Mesendoderm (in vitro differentiated cells): ENCODE results near the gene A4GALT.
"Not testable (repeated sequence)": the region's sequence is repeated elsewhere in the genome, so short reads cannot be mapped to it uniquely, and the experiment has no call there.

Experiments used
- DNase-seq: peaks from one replicate; pipeline ENCODE4 v3.0.0; 2013
- H2AK5ac ChIP-seq: 2 replicates; pipeline ENCODE4 v1.6.1; 2013; ENCODE audit warnings: low read length, inconsistent platforms
- H2BK120ac ChIP-seq: 2 replicates; pipeline ENCODE4 v1.6.1; 2013; ENCODE audit warnings: low read depth, mild to moderate bottlenecking, low read length, moderate library complexity, mixed read lengths
- H2BK15ac ChIP-seq: replicated peaks from 2 replicates; pipeline ENCODE4 v1.6.1; 2013; ENCODE audit warnings: low read depth, mild to moderate bottlenecking, moderate library complexity
- H2BK5ac ChIP-seq: 2 replicates; pipeline ENCODE4 v1.6.1; 2013; ENCODE audit warnings: low read length, inconsistent platforms
- H3K18ac ChIP-seq: 2 replicates; pipeline ENCODE4 v1.6.1; 2013; ENCODE audit warnings: mild to moderate bottlenecking, low read length, mixed read lengths
- H3K23ac ChIP-seq: one replicate; pipeline ENCODE4 v1.6.1; 2013; ENCODE audit warnings: low read length
- H3K27ac ChIP-seq: 2 replicates; pipeline ENCODE4 v1.5.1; 2013; ENCODE audit warnings: low read depth, mild to moderate bottlenecking, inconsistent platforms, low read length, moderate library complexity
- H3K27me3 ChIP-seq: 2 replicates; pipeline ENCODE4 v1.6.1; 2013; ENCODE audit warnings: low read length, control low read depth, mild to moderate bottlenecking, inconsistent platforms; ENCODE audit not compliant: insufficient read depth, poor library complexity
- H3K36me3 ChIP-seq: 2 replicates; pipeline ENCODE4 v1.6.1; 2013; ENCODE audit warnings: low read length, inconsistent platforms; ENCODE audit not compliant: control insufficient read depth, insufficient read depth
- H3K4ac ChIP-seq: one replicate; pipeline ENCODE4 v1.6.1; 2013; ENCODE audit warnings: low read depth, mild to moderate bottlenecking, low read length, moderate library complexity
- H3K4me1 ChIP-seq: 2 replicates; pipeline ENCODE4 v1.6.1; 2013; ENCODE audit warnings: low read depth, low read length, inconsistent platforms; ENCODE audit not compliant: control insufficient read depth
- H3K4me2 ChIP-seq: 2 replicates; pipeline ENCODE4 v1.6.1; 2013; ENCODE audit warnings: low read length
- H3K4me3 ChIP-seq: 2 replicates; pipeline ENCODE4 v1.5.1; 2013; ENCODE audit warnings: mild to moderate bottlenecking, low read length
- H3K56ac ChIP-seq: one replicate; pipeline ENCODE4 v1.6.1; 2013; ENCODE audit warnings: low read length
- H3K79me1 ChIP-seq: 2 replicates; pipeline ENCODE4 v1.6.1; 2013; ENCODE audit warnings: low read length, inconsistent platforms
- H3K79me2 ChIP-seq: 2 replicates; pipeline ENCODE4 v1.6.1; 2013; ENCODE audit warnings: mild to moderate bottlenecking, low read length; ENCODE audit not compliant: control insufficient read depth, insufficient read depth
- H3K9ac ChIP-seq: 2 replicates; pipeline ENCODE4 v1.6.1; 2013; ENCODE audit warnings: low read length, inconsistent platforms
- H4K5ac ChIP-seq: one replicate; pipeline ENCODE4 v1.6.1; 2013; ENCODE audit warnings: low read length
- H4K8ac ChIP-seq: one replicate; pipeline ENCODE4 v1.6.1; 2013; ENCODE audit warnings: low read depth, mild to moderate bottlenecking, control low read depth, low read length, moderate library complexity
- WGBS: extraction: QIAGEN DNeasy Blood & Tissue Kit; methylation state at CpG from one replicate; pipeline ENCODE4 v1.1.7; 2013; ENCODE audit warnings: low lambda C conversion rate, missing lambda C conversion rate; ENCODE audit not compliant: insufficient coverage; ENCODE audit errors: extremely low coverage; 5-methylcytosine and 5-hydroxymethylcytosine counted together

Gene A4GALT

DNA sequence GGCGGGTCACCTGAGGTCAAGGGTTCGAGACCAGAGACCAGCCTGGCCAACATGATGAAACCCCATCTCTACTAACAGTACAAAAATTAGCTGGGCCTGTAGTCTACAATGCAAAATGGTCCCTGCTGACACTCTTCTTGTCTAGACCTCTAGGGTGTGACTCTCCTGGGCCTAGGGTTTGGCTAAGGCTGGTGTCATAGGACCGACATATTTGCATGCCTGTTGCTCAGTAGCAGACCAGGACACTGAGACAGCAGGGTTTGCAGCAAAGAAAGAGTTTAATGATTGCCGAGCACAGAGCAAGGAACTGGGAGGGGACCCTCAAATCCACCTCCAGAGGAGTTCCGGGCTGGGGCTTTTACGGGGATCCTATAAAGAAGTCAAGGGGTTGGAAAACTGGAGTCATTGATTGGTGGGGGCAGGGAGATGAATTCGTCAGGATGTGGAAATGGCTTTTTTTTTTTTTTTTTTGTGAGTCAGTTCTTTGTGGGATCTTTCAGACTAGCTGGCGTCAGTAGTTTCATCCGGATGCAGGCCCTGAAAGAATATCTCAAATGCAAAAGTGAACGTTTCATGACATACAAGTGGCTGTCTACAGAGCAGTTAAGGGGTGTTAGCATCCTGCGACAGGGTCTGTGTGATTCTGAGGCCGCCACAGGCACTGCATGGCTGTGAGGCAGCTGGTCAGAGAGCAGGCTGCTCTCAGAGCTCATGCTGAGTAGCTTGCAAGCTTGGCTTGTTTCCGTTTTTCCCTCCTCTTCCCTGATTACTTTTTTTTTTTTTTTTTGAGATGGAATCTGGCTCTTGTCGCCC is 27.2 kb upstream of the A4GALT start:
- Histone ChIP-seq H3K23ac (no peak overlapping the region), H4K8ac (no peak overlapping the region), H3K4me1 (no peaks in the 10 kb centered on the region), H3K27me3 (no peaks in the 10 kb centered on the region), H3K79me2 (no peaks in the 10 kb centered on the region), H3K4ac (no peak overlapping the region), H3K27ac (no peak overlapping the region), H4K5ac (no peak overlapping the region), H3K9ac (no peak overlapping the region), H2BK5ac (no peak overlapping the region), H3K79me1 (no peaks in the 10 kb centered on the region), H3K4me3 (no peak overlapping the region), H3K56ac (no peak overlapping the region), H2BK15ac (no peak overlapping the region), H3K18ac (no peak overlapping the region), H3K4me2 (no peak overlapping the region), H3K36me3 (no peaks in the 10 kb centered on the region), H2BK120ac (no peak overlapping the region), H2AK5ac (no peak overlapping the region)
- DNase-seq, result peak; percentile 44
- no CpG with 5 or more reads among the region's 14 CpGs for WGBS

DNA sequence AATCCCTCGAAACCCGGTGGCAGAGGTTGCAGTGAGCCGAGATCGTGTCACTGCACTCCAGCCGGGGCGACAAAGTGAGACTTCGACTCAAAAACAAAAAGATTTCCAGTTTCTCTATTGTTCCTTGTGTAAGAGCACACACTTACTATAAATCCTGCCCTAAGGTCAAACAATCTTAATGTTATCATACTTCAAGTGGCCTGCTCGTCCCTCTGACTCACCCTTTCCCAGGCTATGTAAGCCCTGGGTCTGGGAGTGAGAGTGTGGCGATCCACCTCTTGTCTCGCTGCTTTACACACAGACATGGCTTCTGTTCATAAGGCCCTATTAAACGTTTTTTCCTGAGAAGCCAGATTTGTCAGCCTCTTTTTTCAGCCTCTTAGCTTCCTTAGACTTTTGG is 24.4 kb upstream of the A4GALT start:
- Histone ChIP-seq H3K4me3 (no peak overlapping the region), H3K27me3 (no peaks in the 10 kb centered on the region), H3K9ac (no peak overlapping the region), H3K56ac (no peak overlapping the region), H2BK15ac (no peak overlapping the region), H3K4ac (no peak overlapping the region), H3K23ac (no peak overlapping the region), H3K18ac (no peak overlapping the region), H4K8ac (no peak overlapping the region), H3K27ac (no peak overlapping the region), H3K36me3 (no peaks in the 10 kb centered on the region), H3K79me1 (no peaks in the 10 kb centered on the region), H2BK5ac (no peak overlapping the region), H2AK5ac (no peak overlapping the region), H4K5ac (no peak overlapping the region), H3K79me2 (no peaks in the 10 kb centered on the region), H3K4me2 (no peak overlapping the region), H2BK120ac (no peak overlapping the region), H3K4me1 (no peaks in the 10 kb centered on the region)
- WGBS, result no CpG with 5 or more reads among the region's 11 CpGs
- DNase-seq, result no peak

DNA sequence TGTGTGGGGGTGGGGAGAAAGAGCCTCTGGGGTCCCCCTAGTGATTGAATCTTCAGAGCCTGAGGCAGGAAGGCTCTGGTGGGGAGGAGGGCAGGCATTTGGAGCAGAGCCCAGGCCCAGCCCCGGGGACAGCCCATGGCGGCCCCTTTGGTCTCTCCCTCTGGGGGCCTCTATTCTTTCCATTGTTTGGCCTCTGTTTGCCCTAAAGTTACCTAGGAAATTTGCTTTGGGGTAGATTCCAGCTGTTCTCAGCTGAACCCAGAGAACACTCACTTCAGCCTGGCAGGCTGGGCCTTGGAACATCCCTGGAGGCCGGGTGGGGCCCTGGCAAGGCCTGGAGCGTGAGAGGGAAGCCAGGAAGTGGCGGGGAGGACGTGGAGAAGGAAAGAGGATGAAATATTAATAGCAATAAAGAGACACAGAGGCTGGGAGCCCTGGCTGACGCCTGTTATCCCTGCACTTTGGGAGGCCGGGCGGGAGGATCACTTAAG is 22.9 kb upstream of the A4GALT start:
- no peak overlapping the region for H3K27ac ChIP-seq
- no peaks in the 10 kb centered on the region for H3K27me3 ChIP-seq
- no peak overlapping the region for H3K23ac ChIP-seq
- no peak overlapping the region for H3K4me3 ChIP-seq
- no peak overlapping the region for H2BK120ac ChIP-seq
- no peaks in the 10 kb centered on the region for H3K79me2 ChIP-seq
- no peak for DNase-seq
- no peak overlapping the region for H4K8ac ChIP-seq
- H3K4me1 ChIP-seq, result no peaks in the 10 kb centered on the region
- no peak overlapping the region for H2BK5ac ChIP-seq
- H2BK15ac ChIP-seq, result no peak overlapping the region
- H4K5ac ChIP-seq, result no peak overlapping the region
- no peaks in the 10 kb centered on the region for H3K36me3 ChIP-seq
- no peak overlapping the region for H3K4me2 ChIP-seq
- WGBS, result no CpG with 5 or more reads among the region's 9 CpGs
- H3K56ac ChIP-seq, result no peak overlapping the region
- no peak overlapping the region for H3K4ac ChIP-seq
- H3K79me1 ChIP-seq, result no peaks in the 10 kb centered on the region
- H3K9ac ChIP-seq, result no peak overlapping the region
- H2AK5ac ChIP-seq, result no peak overlapping the region
- no peak overlapping the region for H3K18ac ChIP-seq

DNA sequence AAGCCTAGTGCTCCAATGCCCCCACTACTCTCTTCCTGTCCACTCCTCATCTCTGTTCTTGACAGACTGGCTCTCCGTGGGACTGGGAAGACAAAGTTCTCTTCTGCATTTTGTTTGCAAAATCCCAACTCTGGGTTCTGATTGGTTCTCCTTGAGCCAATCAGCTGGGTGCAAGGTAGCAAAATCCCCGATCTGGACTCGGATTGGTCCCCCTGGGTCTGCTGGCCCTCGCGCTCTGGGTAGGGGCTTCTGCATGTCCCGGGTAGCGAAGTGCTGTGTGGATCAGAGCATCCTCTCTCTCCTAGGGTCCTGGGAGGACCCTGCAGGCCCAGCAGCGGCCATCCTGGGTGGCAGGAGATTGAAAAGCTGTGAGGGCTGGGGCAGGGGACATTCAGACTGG is 22.3 kb upstream of the A4GALT start:
- Histone ChIP-seq H2BK5ac (no peak overlapping the region), H4K8ac (no peak overlapping the region), H3K79me2 (no peaks in the 10 kb centered on the region), H3K23ac (no peak overlapping the region), H3K56ac (no peak overlapping the region), H3K18ac (no peak overlapping the region), H3K4me1 (no peaks in the 10 kb centered on the region), H4K5ac (no peak overlapping the region), H3K4me3 (no peak overlapping the region), H3K27me3 (no peaks in the 10 kb centered on the region), H3K9ac (no peak overlapping the region), H3K4me2 (no peak overlapping the region), H3K79me1 (no peaks in the 10 kb centered on the region), H3K4ac (no peak overlapping the region), H2AK5ac (no peak overlapping the region), H3K36me3 (no peaks in the 10 kb centered on the region), H2BK15ac (no peak overlapping the region), H2BK120ac (no peak overlapping the region), H3K27ac (no peak overlapping the region)
- DNase-seq, result peak; percentile 45
- no CpG with 5 or more reads among the region's 8 CpGs for WGBS

DNA sequence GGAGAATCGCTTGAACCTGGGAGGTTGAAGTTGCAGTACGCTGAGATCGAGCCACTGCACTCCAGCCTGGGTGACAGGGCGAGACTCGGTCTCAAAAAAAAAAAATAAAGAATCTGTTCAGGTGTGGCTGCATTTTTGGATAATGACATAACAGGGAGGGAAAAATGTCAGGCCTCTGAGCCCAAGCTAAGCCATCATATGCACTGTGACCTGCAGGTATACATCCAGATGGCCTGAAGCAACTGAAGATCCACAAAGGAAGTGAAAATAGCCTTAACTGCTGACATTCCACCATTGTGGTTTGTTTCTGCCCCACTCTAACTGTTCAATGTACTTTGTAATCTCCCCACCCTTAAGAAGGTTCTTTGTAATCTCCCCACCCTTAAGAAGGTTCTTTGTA is 19.6 kb upstream of the A4GALT start:
- not testable (repeated sequence) for H4K5ac ChIP-seq, H3K79me1 ChIP-seq, H2BK5ac ChIP-seq, H3K9ac ChIP-seq, H2BK15ac ChIP-seq, H3K4me3 ChIP-seq, H3K4ac ChIP-seq, H3K18ac ChIP-seq, H3K27me3 ChIP-seq, H3K79me2 ChIP-seq, H3K4me1 ChIP-seq, H3K4me2 ChIP-seq, H3K27ac ChIP-seq, H2BK120ac ChIP-seq, H2AK5ac ChIP-seq, H3K23ac ChIP-seq, H3K36me3 ChIP-seq, H4K8ac ChIP-seq, H3K56ac ChIP-seq
- peak; percentile 38 for DNase-seq
- WGBS, result no CpG with 5 or more reads among the region's 5 CpGs

DNA sequence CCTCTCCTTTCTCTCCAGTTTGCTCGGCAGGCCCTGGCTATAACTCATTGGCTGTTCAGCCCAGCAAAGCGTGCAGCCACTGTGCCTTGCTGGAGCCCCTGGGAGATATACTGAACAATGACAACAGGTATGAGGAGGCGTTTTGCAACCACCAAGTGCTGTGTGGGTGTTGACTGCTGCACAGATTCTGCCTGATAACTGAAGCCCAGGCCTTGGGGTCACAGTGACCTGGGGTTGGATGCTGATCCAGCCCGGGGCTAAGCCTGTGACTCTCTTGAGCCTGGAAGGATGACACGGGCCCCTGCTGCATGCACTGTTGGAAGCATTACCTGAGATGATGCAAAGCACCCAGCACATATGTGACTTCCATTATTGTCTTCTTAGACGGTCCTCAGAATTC is 13.7 kb upstream of the A4GALT start:
- H3K27ac ChIP-seq, result no peak overlapping the region
- no peak for DNase-seq

More for the DNA sequence above, 13.7 kb upstream of the A4GALT start:
- Histone ChIP-seq H2BK15ac (no peak overlapping the region), H3K79me2 (no peaks in the 10 kb centered on the region), H3K4me2 (no peak overlapping the region), H2BK5ac (no peak overlapping the region), H2AK5ac (no peak overlapping the region), H3K18ac (no peak overlapping the region), H3K23ac (no peak overlapping the region), H3K56ac (no peak overlapping the region), H2BK120ac (no peak overlapping the region), H3K4me3 (no peak overlapping the region), H3K36me3 (no peaks in the 10 kb centered on the region), H4K8ac (no peak overlapping the region), H3K4me1 (no peaks in the 10 kb centered on the region), H3K27me3 (no peaks in the 10 kb centered on the region), H3K79me1 (no peaks in the 10 kb centered on the region), H3K9ac (no peak overlapping the region), H3K4ac (no peak overlapping the region), H4K5ac (no peak overlapping the region)
- WGBS, result no CpG with 5 or more reads among the region's 6 CpGs
